Measurements from ENCODE around the gene ZEB1.
"Not testable (repeated sequence)": the region's sequence is repeated elsewhere in the genome, so short reads cannot be mapped to it uniquely, and the experiment has no call there.

Gene ZEB1

GRCh38 chr10:31515116-31515515 is 196.1 kb downstream of the ZEB1 start:
- DNase-seq, result no peak

DNA sequence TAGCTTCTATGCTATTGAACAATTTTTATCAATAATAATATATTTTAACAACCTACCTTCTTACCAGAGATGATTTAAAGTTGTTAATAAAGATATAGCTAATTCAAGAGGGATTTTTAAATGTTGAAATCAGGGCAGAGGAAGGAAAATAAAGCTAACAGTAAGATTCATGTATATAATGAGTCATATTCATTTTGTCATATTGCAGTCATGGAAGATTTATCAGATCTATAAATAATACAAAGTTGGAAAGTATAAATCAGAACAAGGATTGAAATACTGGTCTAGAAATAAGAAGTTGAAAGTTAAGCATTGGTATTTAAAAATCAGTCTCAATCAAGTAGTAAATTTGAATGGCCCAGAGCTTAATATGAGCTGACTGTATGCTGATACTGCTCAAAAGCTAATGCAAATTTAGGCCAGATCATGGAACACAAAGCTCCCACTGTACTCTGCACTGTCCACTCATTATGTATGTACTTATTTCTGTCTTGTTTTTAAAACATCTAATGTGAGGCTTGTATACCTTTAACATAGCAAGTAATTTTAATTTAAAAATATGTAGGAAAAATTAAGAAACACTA is 196.9 kb downstream of the ZEB1 start:
- DNase-seq, result no peak

DNA sequence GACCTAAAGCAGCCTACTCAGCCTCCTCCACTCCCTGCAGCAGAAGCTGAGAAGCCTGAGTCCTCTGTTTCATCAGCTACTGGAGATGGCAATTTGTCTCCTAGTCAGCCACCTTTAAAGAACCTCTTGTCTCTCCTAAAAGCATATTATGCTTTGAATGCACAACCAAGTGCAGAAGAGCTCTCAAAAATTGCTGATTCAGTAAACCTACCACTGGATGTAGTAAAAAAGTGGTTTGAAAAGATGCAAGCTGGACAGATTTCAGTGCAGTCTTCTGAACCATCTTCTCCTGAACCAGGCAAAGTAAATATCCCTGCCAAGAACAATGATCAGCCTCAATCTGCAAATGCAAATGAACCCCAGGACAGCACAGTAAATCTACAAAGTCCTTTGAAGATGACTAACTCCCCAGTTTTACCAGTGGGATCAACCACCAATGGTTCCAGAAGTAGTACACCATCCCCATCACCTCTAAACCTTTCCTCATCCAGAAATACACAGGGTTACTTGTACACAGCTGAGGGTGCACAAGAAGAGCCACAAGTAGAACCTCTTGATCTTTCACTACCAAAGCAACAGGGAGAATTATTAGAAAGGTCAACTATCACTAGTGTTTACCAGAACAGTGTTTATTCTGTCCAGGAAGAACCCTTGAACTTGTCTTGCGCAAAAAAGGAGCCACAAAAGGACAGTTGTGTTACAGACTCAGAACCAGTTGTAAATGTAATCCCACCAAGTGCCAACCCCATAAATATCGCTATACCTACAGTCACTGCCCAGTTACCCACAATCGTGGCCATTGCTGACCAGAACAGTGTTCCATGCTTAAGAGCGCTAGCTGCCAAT is 202.2 kb downstream of the ZEB1 start:
- no peak for DNase-seq

DNA sequence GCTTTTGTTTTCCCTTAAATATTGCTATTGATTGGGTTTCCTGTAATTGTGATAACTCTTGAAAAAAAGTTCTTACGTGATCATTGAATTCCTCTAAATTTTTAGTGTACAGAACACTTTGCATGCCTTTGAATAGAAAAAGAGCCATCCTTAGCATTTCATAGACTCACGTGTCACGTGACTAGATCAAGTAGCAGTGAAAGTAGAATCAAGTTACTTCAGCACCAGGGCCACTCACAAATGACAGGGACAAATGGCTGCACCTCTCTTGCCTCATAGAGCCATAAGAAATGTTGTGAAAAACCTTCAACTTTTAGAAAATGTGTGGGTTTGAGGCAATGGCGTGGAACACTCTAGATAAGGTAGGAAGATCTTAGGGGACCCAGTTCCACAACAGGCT is 203.8 kb downstream of the ZEB1 start:
- DNase-seq, result no peak

- no peak for DNase-seq
Measured at GRCh38 chr10:31524460-31524859, 205.4 kb downstream of the ZEB1 start.

DNA sequence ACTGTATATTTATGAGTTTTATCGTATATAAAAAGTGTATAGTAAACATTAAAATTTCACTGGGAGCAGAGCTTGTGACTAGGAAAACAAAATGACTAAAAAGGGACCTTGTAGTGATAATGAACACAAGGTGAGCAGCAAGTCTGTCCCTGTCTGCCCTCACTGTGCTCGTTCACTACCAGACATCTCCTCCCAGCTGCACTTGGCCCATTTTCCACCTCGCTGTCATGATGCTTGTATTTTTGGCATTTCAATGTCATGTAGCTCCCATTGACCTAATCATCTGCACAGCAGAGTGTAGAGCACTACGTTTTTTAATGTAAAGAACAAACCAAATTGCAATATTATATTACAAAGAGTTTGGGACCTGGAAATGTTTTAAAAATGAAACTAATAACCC is 207.2 kb downstream of the ZEB1 start:
- no peak for DNase-seq

DNA sequence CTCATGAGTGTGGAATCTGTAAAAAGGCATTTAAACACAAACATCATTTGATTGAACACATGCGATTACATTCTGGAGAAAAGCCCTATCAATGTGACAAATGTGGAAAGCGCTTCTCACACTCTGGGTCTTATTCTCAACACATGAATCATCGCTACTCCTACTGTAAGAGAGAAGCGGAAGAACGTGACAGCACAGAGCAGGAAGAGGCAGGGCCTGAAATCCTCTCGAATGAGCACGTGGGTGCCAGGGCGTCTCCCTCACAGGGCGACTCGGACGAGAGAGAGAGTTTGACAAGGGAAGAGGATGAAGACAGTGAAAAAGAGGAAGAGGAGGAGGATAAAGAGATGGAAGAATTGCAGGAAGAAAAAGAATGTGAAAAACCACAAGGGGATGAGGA is 207.7 kb downstream of the ZEB1 start:
- DNase-seq, result no peak

DNA sequence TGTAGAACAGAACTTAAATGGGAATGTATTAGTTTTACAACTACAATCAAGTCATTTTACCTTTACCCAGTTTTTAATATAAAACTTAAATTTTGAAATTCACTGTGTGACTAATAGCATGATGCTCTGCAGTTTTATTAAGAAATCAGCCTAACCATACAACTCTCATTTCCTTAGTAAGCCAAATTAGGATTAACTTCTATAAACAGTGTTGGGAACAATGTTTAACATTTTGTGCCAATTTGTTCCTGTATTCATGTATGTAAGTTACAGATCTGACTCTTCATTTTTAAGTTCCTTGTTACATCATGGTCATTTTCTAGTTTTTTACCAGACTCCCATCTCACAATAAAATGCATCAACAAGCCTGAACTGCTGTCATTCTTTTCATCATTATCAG is 209.8 kb downstream of the ZEB1 start:
- DNase-seq, result no peak

- DNase-seq, result no peak
Measured at GRCh38 chr10:31536302-31536701, 217.3 kb downstream of the ZEB1 start.

GRCh38 chr10:31549896-31550295 is 230.9 kb downstream of the ZEB1 start:
- no peak for DNase-seq

- DNase-seq, result no peak
Measured at GRCh38 chr10:31554556-31554955, 235.5 kb downstream of the ZEB1 start.

- no peak for DNase-seq
Measured at GRCh38 chr10:31557854-31558253, 238.8 kb downstream of the ZEB1 start.

DNA sequence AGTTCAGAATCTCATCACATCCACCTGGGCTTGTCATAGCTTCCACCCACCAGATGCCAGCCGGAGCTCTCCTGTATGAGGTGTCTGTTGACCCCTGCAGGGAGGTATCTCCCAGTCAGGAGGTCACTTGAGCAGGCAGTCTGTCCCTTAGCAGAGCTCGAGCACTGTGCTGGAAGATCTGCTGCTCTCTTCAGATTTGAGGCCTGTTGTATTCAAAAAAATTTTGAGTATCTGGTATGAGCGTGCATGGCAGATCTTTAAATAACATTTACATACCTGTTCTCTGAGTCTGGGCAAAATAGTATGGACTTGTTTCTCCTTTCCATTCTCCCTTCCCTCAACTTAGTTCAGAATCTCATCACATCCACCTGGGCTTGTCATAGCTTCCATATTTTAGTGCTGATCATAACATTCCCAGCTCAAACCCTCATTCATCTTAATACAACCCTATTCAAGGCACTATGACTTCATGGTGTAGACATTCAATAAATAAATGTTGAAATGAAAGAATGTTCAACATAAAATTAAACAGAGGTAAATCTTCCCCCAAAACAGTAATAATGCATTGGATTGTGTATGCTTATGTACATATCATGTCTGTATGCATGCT is 249.3 kb downstream of the ZEB1 start:
- not testable (repeated sequence) for DNase-seq

DNA sequence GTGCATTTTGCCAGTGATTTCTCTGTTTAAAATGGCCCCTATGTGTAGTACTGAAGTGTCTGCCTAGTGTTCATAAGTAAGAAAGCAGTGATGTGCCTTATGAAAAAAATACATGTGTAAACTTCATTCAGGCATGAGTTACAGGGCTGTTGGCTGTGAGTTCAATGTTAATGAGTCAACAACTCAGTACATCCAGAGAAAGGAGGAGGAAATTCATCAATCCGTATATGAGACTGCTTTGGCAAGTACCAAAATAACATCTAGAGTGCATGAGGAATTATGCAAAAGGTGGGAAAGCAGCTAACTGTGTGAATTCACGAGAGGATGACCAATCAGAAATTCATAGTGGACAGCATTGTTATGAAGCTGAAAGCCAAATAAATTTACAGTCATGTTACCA is 255.6 kb downstream of the ZEB1 start:
- DNase-seq, result no peak

- DNase-seq, result no peak
Measured at GRCh38 chr10:31578181-31578852, 259.3 kb downstream of the ZEB1 start.

DNA sequence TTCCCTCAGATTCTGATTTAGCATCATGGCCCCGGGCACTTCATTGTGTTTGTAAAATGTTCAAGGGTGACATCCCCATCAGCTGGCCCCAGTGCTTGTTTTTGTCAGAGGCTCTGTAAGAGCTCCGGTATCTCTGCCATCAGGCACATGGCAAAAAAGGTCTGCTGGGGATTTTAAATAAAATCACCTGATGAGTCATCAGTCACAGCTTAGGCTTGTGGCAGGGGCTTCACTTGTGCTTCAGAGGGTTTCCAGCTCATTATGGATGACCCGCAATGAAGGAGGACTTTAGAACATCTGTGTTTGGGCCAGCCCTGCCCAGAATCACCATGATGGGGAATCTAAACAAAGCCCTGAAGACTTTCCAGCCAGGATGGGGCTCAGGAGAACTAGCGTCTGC is 259.9 kb downstream of the ZEB1 start:
- no peak for DNase-seq

All from activated CD4-positive, alpha-beta T cell treated with anti-CD3 and anti-CD28 coated beads, Interleukin-2, Interleukin-6, amounts not matched to agents 100 ng/mL and 50 ng/mL, durations not matched to agents 16 hours and 8 hours (primary cell).